RWPE1 (cell line): ENCODE results near the gene SLC5A10.

Experiments used
- CTCF ChIA-PET: fragments of 350-600 bp; sonication (Branson Sonifier 250); formaldehyde crosslinking; extraction: SDS; loops from one replicate; lab custom pipeline; 2021; lab: Yijun Ruan, JAX
- POLR2A ChIA-PET: fragments of 400-600 bp; formaldehyde crosslinking; extraction: SDS; loops from one replicate; lab custom pipeline; 2020; ENCODE audit warnings: antibody characterized with exemption; ENCODE audit not compliant: low non-redundant PET; lab: Yijun Ruan, JAX
- DNase-seq: peaks from one replicate; pipeline ENCODE4 v3.0.0; 2012; ENCODE audit warnings: low spot score
- H3K27ac ChIP-seq: fragments of 450-650 bp; 2 replicates; pipeline ENCODE4 v1.5.1; 2017
- CTCF ChIP-seq: fragments of 450-650 bp; conservative IDR thresholded peaks from 2 replicates; pipeline ENCODE4 v1.5.1; 2017; ENCODE audit warnings: low read depth, mild to moderate bottlenecking

The SLC5A10 gene

GRCh38 chr17:18946536-18946935 is 5.4 kb upstream of the SLC5A10 start:
- H3K27ac ChIP-seq, result no peak overlapping the region
- ChIA-PET POLR2A (no interaction called here), CTCF (no interaction called here)
- no peak for DNase-seq
- TF ChIP-seq CTCF, result no peak

GRCh38 chr17:18947866-18948265 is 4.1 kb upstream of the SLC5A10 start:
- CTCF ChIA-PET, result interaction anchor here (1.5 kb wide), 1 partner anchor 12 kb away, joined by 4 read pairs; no protein-coding TSS in a partner anchor
- POLR2A ChIA-PET, result no interaction called here
- no peak for DNase-seq

GRCh38 chr17:18948476-18949006 is 3.4 kb upstream of the SLC5A10 start:
- ChIA-PET POLR2A (no interaction called here), CTCF (interaction anchor here (1.5 kb wide), 1 partner anchor 12 kb away, joined by 4 read pairs; no protein-coding TSS in a partner anchor)
- no peak overlapping the region for H3K27ac ChIP-seq
- DNase-seq, result no peak
- no peak for TF ChIP-seq CTCF

More at GRCh38 chr17:18947866-18948265, 4.1 kb upstream of the SLC5A10 start:
- no peak for TF ChIP-seq CTCF
- no peak overlapping the region for H3K27ac ChIP-seq

- no peak for TF ChIP-seq CTCF
- no peak overlapping the region for H3K27ac ChIP-seq
- ChIA-PET CTCF (interaction anchor here (0.6 to 1.5 kb wide), 3 partner anchors 11 to 1088 kb away, joined by 3 to 4 read pairs (median 3); no protein-coding TSS in a partner anchor), POLR2A (no interaction called here)
- DNase-seq, result no peak
Measured at GRCh38 chr17:18949566-18949965, 2.4 kb upstream of the SLC5A10 start.

GRCh38 chr17:18950346-18950745 is 1.6 kb upstream of the SLC5A10 start:
- no peak for DNase-seq
- POLR2A ChIA-PET, result no interaction called here
- TF ChIP-seq CTCF, result no peak
- H3K27ac ChIP-seq, result no peak overlapping the region
- CTCF ChIA-PET, result interaction anchor here (0.6 kb wide), 1 partner anchor 325 kb away, joined by 3 read pairs; no protein-coding TSS in a partner anchor

GRCh38 chr17:18950944-18951905 is 740 bp upstream of the SLC5A10 start:
- DNase-seq, result no peak
- no peak overlapping the region for H3K27ac ChIP-seq
- no peak for TF ChIP-seq CTCF
- POLR2A ChIA-PET, result no interaction called here
- CTCF ChIA-PET, result interaction anchor here (1.5 kb wide), 1 partner anchor 10 kb away, joined by 5 read pairs; no protein-coding TSS in a partner anchor
